HEK293T (cell line): Measurements from ENCODE around the gene ADAMTS15.

Experiments used
- CTCF ChIA-PET: fragments of 350-600 bp; formaldehyde crosslinking; extraction: SDS; loops from one replicate; lab custom pipeline; 2021; ENCODE audit warnings: antibody characterized with exemption, inconsistent platforms; lab: Yijun Ruan, JAX
- POLR2A ChIA-PET: fragments of 350-600 bp; formaldehyde crosslinking; extraction: SDS; loops from one replicate; lab custom pipeline; 2020; ENCODE audit warnings: antibody characterized with exemption, inconsistent platforms; lab: Yijun Ruan, JAX
- DNase-seq: peaks from one replicate; pipeline ENCODE4 v3.0.0; 2012; ENCODE audit warnings: mixed read lengths; ENCODE audit errors: extremely low spot score
- ARNT ChIP-seq: fragments of 450-650 bp; IDR thresholded peaks from 2 replicates; pipeline ENCODE4 v1.6.1; 2017; ENCODE audit warnings: mild to moderate bottlenecking
- BHLHE40 ChIP-seq: fragments of 450-650 bp; IDR thresholded peaks from 2 replicates; pipeline ENCODE4 v1.6.1; 2016; ENCODE audit warnings: mild to moderate bottlenecking, moderate library complexity, borderline replicate concordance
- CTBP1 ChIP-seq: fragments of 450-650 bp; IDR thresholded peaks from 2 replicates; pipeline ENCODE4 v1.6.1; 2016; ENCODE audit warnings: borderline replicate concordance
- ELF4 ChIP-seq: fragments of 450-650 bp; IDR thresholded peaks from 2 replicates; pipeline ENCODE4 v1.6.1; 2017; ENCODE audit warnings: antibody characterized with exemption
- FOXA1 ChIP-seq: fragments of 450-650 bp; IDR thresholded peaks from 2 replicates; pipeline ENCODE4 v1.6.1; 2016; ENCODE audit warnings: mild to moderate bottlenecking
- FOXK2 ChIP-seq: fragments of 450-650 bp; IDR thresholded peaks from 2 replicates; pipeline ENCODE4 v1.6.1; 2016; ENCODE audit warnings: mild to moderate bottlenecking
- FOXM1 ChIP-seq: fragments of 450-650 bp; IDR thresholded peaks from 2 replicates; pipeline ENCODE4 v1.6.1; 2017; ENCODE audit warnings: mild to moderate bottlenecking, borderline replicate concordance
- HDGF ChIP-seq: fragments of 450-650 bp; IDR thresholded peaks from 2 replicates; pipeline ENCODE4 v1.6.1; 2017; ENCODE audit warnings: antibody characterized with exemption, borderline replicate concordance
- L3MBTL2 ChIP-seq: fragments of 450-650 bp; conservative IDR thresholded peaks from 2 replicates; pipeline ENCODE4 v1.6.1; 2016; ENCODE audit warnings: mild to moderate bottlenecking
- LEF1 ChIP-seq: fragments of 450-650 bp; IDR thresholded peaks from 2 replicates; pipeline ENCODE4 v1.6.1; 2017; ENCODE audit warnings: mild to moderate bottlenecking, borderline replicate concordance
- NFRKB ChIP-seq: fragments of 450-650 bp; IDR thresholded peaks from 2 replicates; pipeline ENCODE4 v1.6.1; 2016; ENCODE audit warnings: mild to moderate bottlenecking, moderate library complexity
- PKNOX1 ChIP-seq: fragments of 450-650 bp; IDR thresholded peaks from 2 replicates; pipeline ENCODE4 v1.6.1; 2016
- SP1 ChIP-seq: fragments of 450-650 bp; IDR thresholded peaks from 2 replicates; pipeline ENCODE4 v1.6.1; 2017
- SUZ12 ChIP-seq: fragments of 450-650 bp; IDR thresholded peaks from 2 replicates; pipeline ENCODE4 v1.6.1; 2016; ENCODE audit warnings: mild to moderate bottlenecking
- TARDBP ChIP-seq: fragments of 450-650 bp; IDR thresholded peaks from 2 replicates; pipeline ENCODE4 v1.6.1; 2016
- ZNF384 ChIP-seq: fragments of 450-650 bp; IDR thresholded peaks from 2 replicates; pipeline ENCODE4 v1.6.1; 2016

The ADAMTS15 gene

GRCh38 chr11:130478204-130478701 lies 29.8 kb downstream of the ADAMTS15 start:
- DNase-seq: no peak
- CTCF ChIA-PET: no interaction called here

GRCh38 chr11:130478881-130479280 lies 30.4 kb downstream of the ADAMTS15 start:
- CTCF ChIA-PET: no interaction called here
- no peak for DNase-seq
- TF ChIP-seq ZNF384: no peak
- no peak for TF ChIP-seq TARDBP
- POLR2A ChIA-PET: no interaction called here

More at GRCh38 chr11:130478204-130478701, 29.8 kb downstream of the ADAMTS15 start:
- TF ChIP-seq BHLHE40 (no peak), FOXM1 (no peak), SP1 (no peak), FOXK2 (no peak), LEF1 (no peak), CTBP1 (no peak), NFRKB (no peak), ELF4 (no peak), SUZ12 (no peak), TARDBP (no peak), PKNOX1 (no peak), HDGF (no peak)
- POLR2A ChIA-PET: no interaction called here

- no peak for TF ChIP-seq TARDBP
- DNase-seq: no peak
- ChIA-PET CTCF (no interaction called here), POLR2A (no interaction called here)
Observed at GRCh38 chr11:130480186-130480585, 31.7 kb downstream of the ADAMTS15 start.

GRCh38 chr11:130480711-130481140 lies 32.3 kb downstream of the ADAMTS15 start:
- ChIA-PET POLR2A (no interaction called here), CTCF (no interaction called here)
- no peak for DNase-seq
- TF ChIP-seq NFRKB: no peak
- TF ChIP-seq PKNOX1: no peak
- no peak for TF ChIP-seq HDGF
- TF ChIP-seq LEF1: no peak
- TF ChIP-seq FOXK2: no peak
- TF ChIP-seq FOXM1: no peak
- TF ChIP-seq TARDBP: no peak
- no peak for TF ChIP-seq ELF4
- TF ChIP-seq ZNF384: no peak
- TF ChIP-seq L3MBTL2: no peak
- no peak for TF ChIP-seq CTBP1
- TF ChIP-seq SP1: no peak
- no peak for TF ChIP-seq BHLHE40
- no peak for TF ChIP-seq ARNT
- no peak for TF ChIP-seq FOXA1
- TF ChIP-seq SUZ12: no peak

- TF ChIP-seq FOXA1 (no peak), PKNOX1 (no peak), CTBP1 (no peak), HDGF (no peak), ELF4 (no peak), LEF1 (no peak), BHLHE40 (no peak), FOXK2 (no peak), SP1 (no peak), L3MBTL2 (no peak), ARNT (no peak), SUZ12 (no peak), TARDBP (no peak), NFRKB (no peak), ZNF384 (no peak)
- ChIA-PET CTCF (no interaction called here), POLR2A (no interaction called here)
- DNase-seq: peak; percentile 3
Observed at GRCh38 chr11:130483124-130483523, 34.7 kb downstream of the ADAMTS15 start.

GRCh38 chr11:130485983-130486382 lies 37.5 kb downstream of the ADAMTS15 start:
- ChIA-PET POLR2A (no interaction called here), CTCF (no interaction called here)
- TF ChIP-seq L3MBTL2 (no peak), ZNF384 (no peak), SUZ12 (no peak)
- peak; percentile 2 for DNase-seq

GRCh38 chr11:130486391-130486836 lies 38.0 kb downstream of the ADAMTS15 start:
- POLR2A ChIA-PET: no interaction called here
- DNase-seq: no peak
- CTCF ChIA-PET: interaction anchor here (1.2 kb wide), 1 partner anchor 49 kb away, joined by 4 read pairs; no protein-coding TSS in a partner anchor
- TF ChIP-seq SUZ12 (no peak), ELF4 (no peak), LEF1 (no peak), TARDBP (no peak), ARNT (no peak), NFRKB (no peak), FOXA1 (no peak), BHLHE40 (no peak), L3MBTL2 (no peak), FOXK2 (no peak), CTBP1 (no peak), ZNF384 (no peak), PKNOX1 (no peak), SP1 (no peak), FOXM1 (no peak), HDGF (no peak)
